ENCODE data around the gene C1QTNF4. TPM values are rescaled to one million over a fixed set of nuclear protein-coding genes. Genes with fewer than 3 reads are reported as not detected.

C1QTNF4 gene
- polyA plus RNA-seq, 3 donors: 0.45 to 0.74 (median 0.66) TPM

DNA sequence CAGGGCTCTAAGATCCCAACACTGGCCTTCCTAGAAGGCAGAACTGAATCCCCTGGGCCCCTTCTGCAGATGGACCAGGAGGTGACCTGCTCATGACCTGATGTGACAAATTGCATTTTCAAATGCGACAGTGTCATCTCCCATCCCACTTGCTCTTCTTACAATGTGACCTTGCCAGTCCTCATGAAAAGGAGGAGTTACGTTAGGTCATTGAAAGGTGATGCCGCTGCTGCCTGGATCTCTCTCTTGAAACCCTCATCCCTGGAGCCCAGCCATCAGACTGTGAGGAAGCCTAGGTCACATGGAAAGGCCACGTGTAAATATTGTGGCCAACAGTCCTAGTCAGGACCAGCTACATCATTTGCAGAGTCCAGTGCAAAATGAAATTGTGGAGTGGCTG lies 5.7 kb upstream of the C1QTNF4 start:
- H3K27ac ChIP-seq (ENCODE audit: low read depth, low read length): no peak overlapping the region
- 68 to 76% (median 70%) methylated on average over 4 of the region's 4 CpGs for WGBS, 3 donors

DNA sequence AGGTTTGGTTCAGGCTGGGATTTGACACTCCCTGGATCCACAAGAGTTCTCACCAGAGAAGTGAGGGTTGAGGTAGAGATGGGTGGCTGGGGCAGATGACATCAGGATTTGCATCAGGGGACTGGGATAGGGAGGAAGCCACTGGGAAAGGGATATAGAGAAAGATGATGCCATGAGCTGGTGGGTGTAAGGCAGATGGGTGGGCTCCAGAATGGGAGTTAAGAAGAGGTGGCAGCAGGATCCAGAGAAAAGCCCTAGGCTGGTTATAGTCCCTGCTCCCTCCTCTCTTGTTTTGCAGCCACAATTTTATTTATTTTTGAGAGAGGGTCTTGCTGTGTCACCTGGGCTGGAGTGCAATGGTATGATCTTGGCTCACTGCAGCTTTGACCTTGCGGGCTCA lies 1.8 kb upstream of the C1QTNF4 start:
- H3K27ac ChIP-seq (ENCODE audit: low read depth, low read length): no peak overlapping the region
- 100% methylated on average over 1 of the region's 1 CpG for WGBS, 3 donors

DNA sequence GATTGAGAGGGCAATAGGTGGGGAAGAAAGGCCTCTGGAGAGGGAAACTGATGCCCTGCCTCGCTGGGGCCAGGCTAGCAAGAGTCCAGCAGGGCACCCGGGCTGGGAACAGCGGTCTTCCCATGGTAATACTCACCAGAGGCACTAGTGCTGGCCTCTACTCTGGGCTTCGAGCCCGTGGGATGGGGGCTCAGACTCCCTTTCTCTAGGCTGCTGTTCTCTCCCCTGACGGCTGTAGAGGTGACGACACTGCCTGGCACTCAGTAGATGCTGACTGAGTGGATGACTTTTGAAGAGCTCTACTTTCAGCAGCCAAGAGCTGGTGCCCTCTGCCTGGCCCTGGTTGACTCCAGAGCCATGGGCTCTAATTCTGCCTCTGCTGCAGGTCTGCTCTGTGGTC lies 818 bp upstream of the C1QTNF4 start:
- 61 to 79% (median 73%) methylated on average over 7 of the region's 7 CpGs for WGBS, 3 donors
- H3K27ac ChIP-seq (ENCODE audit: low read depth, low read length): no peak overlapping the region

DNA sequence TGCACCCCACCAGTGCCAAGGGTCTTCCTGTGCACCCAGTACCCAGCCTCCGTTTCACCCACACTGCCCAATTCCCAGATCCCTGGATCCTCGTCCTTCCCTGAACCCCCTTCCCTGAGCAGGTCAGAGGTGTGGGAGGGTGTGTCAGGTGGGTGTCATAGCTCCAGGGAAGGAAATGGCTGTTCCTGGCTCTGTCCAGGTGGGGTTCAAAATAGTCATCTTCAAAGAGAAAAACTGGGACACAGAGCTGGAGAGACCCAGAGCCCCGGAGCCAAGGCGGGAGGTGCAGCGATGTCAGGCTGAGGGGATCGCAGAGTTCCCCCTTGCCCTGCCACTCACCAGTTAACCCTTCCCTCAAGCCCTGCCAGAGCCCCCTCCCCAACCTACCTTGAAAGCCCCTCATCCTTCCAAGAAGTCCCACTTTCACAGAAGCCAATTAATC lies 698 bp downstream of the C1QTNF4 start:
- WGBS, 3 donors: 4 to 22% (median 12%) methylated on average over 5 to 6 of the region's 6 CpGs
- no peak overlapping the region for H3K27ac ChIP-seq (ENCODE audit: low read depth, low read length)

DNA sequence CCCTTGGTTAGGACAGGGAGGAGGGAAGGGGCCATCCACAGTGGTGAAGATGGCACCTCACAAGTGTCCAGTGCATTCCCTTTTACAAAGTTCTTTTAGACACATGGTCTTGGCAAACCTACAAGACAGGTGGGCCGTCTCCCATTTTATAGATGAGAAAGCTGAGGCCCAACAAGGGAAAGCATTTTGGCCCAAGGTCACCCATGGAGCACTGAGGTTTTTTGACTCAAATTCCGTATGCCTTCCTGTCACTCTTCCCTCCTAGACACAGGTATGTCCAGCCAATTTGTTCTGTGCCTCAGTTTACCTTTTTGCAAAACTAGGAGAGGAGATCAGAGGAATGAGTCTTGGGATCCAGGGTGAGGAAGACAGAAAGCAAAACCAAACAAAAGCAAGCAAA lies 1.2 kb downstream of the C1QTNF4 start:
- no peak overlapping the region for H3K27ac ChIP-seq (ENCODE audit: low read depth, low read length)
- 53 to 80% (median 76%) methylated on average over 2 of the region's 2 CpGs for WGBS, 3 donors

DNA sequence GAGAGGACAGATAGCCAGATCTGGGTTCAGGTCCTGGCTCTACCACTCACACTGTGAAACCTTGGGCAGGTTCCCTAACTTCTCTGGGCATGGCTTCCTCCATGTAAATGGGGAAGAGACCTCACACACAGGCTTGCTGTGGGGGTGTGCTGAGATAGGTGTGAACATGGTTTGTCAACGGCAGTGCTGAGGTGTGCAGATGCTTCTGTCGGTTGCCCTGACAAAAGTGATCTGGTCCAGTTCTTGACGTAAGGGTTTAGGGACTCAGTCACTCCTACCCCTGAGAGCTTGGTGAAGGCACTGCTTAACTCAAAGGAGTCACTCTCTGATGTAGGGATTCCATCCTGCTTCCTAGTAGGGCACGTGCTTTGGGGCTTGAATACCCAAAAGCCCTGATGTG lies 2.0 kb downstream of the C1QTNF4 start:
- no peak overlapping the region for H3K27ac ChIP-seq (ENCODE audit: low read depth, low read length)
- WGBS, 3 donors: 58 to 69% (median 66%) methylated on average over 4 of the region's 4 CpGs

DNA sequence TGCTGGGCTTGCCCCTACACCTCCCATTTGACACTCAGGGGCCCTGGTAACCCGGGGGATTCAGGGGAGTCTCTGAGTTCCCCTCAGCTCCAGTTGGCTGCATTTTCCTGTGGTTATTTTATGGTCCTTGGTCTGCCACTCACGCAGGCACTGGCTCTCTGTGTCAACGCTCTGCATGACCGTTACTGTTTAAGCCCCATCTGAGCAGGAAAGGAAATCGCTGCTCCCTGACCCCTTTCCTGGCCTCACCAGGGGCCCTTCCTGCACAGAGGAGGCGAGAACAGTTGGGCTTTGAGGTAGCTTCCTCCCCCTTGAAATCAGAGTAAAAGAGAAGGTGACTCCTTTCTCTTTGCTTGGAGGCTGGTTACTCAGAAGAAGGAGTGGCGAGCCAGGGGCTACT lies 2.4 kb downstream of the C1QTNF4 start:
- no peak overlapping the region for H3K27ac ChIP-seq (ENCODE audit: low read depth, low read length)
- 36 to 53% (median 39%) methylated on average over 7 of the region's 7 CpGs for WGBS, 3 donors

DNA sequence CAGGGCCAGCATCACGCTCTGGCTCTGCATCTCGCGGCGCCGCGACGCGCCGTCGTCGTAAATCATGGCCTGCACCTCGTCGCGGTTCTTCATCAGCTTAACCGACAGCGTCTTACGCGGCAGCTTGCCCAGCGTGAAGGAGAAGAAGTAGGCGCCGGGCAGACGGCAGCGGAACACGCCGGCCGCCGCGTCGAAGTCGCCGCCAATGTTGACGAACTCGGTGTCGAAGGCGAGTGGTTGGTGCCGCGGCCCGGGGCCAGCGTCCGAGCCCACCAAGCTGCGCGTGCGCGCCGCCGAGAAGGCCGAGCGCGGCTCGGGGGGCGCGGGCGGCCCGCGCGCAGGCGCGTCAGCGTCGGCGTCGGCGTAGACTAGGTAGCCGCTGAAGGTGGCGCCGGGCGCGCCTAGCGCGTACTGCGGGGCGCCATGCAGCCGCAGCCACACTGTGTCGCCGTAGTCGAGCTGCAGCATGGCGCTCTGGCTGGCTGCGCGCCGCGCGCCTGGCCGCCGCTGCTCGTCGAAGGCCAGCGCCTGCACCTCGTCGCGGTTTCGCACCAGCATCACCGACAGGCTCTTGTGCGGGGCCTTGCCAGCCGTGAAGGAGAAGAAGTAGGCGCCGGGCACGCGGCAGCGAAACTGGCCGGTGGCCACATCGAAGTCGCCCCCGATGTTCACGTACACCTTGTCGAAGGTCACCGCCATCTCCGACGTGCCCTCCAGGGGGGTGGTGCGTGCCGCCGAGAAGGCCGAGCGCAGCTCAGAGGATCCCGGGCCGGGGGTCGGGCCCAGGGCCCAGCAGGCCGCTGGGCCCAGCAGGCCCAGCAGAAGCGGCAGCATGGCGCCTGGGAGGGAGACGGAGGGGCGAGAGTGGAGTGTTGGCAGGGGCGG lies 4.0 kb downstream of the C1QTNF4 start:
- WGBS, 3 donors: 35 to 66% (median 59%) methylated on average over 99 to 122 of the region's 122 CpGs

DNA sequence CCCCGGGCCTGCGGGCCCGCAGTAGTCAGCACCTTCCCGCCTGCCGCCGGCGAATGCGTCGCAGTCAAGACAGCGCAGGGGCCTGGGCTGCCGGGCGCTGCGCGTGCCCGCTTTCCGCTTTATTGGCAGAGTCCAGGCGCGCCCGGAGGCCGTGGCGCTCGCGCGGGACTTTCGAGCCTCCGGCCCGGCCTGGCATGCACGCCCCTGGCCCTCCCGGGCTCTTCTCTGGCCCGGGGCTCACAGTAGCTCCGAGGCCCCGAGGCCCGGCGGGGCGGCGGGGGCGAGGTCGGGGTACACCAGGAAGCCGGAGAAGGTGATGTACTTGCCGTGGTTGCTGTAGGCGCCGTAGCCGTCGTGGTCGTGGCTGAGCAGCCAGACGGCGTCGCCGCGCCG lies 4.6 kb downstream of the C1QTNF4 start:
- no peak overlapping the region for H3K27ac ChIP-seq (ENCODE audit: low read depth, low read length)
- 53 to 73% (median 65%) methylated on average over 38 to 51 of the region's 51 CpGs for WGBS, 3 donors

More for the DNA sequence above, 4.0 kb downstream of the C1QTNF4 start:
- no peak overlapping the region for H3K27ac ChIP-seq (ENCODE audit: low read depth, low read length)

DNA sequence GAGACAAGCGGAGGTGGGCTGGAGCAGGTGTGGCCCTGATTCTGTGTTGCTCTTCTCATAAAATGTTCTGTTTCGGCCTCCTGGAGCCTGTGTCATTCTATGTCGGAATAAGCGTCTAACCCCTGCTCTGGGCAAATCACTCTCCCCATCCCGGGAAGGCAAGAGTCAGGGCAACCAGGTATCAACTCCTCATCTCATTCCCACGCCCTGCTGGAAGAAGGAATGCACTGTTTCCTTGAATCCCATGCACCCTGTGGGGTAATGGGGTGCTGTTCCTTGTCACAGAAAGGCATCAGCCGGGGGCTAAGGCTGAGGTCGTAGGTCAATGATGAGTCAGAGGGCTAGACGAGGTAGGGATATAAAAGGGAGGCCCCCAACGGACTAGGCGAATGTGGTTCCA lies 5.1 kb downstream of the C1QTNF4 start:
- 88 to 91% (median 90%) methylated on average over 11 of the region's 11 CpGs for WGBS, 3 donors
- H3K27ac ChIP-seq (ENCODE audit: low read depth, low read length): no peak overlapping the region

DNA sequence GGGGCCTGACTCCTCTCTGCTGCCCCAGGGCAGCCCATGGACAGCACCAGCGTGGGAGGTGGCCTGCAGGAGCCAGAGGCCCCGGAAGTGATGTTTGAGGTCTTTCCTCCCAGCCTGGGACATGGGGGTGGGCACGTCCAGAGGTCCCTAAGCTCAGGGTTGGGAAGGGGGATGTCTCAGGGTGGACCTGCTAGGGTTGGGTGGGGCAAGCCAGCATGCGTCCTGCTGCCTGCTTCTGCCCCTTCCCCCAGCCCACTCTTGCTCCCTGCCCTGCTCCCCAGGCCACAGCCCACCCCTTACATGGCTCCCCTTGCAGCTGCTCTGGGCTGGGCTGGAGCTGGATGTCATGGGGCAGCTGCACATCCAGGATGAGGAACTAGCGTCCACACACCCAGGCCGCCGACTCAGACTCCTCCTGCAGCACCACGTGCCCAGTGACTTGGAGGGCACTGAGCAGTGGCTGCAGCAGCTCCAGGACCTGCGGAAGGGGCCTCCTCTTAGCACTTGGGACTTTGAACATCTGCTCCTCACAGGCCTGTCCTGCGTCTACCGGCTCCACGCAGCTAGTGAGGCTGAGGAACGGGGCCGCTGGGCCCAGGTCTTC lies 6.4 kb downstream of the C1QTNF4 start:
- 42 to 68% (median 44%) methylated on average over 14 of the region's 14 CpGs for WGBS, 3 donors
- H3K27ac ChIP-seq (ENCODE audit: low read depth, low read length): no peak overlapping the region

DNA sequence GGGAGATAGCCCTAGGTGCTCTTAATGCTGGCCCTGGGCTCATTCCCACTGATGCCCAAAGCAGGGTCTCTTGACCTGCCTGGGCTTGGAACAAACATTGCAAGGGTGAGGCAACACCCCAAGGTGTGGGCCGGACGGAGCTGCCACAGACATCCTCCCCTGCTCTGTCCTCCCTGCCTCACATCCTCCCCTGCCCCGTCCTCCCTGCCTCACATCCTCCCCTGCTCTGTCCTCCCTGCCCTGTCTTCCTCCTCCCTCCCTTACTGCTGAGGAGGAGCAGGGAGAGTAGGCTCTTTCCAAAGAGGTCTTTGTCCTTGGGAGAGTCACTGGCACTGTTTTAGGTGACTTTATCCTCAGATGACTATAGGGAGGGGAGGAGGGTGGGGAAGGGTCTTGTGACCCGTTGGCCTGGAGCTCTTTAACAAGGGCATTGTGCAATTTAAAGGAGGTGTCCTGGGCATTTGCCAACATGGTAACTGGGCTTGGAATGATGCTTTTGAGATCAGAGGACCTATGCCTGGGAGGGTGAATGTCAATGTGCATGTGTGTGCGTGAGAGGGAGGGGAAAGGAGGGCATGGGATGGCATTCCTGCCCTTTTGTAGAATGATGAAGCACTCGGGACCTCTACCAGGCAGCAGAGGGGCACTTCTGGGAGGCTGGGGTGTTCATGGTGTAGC lies 7.0 kb downstream of the C1QTNF4 start:
- no peak overlapping the region for H3K27ac ChIP-seq (ENCODE audit: low read depth, low read length)
- WGBS, 3 donors: 45 to 65% (median 60%) methylated on average over 6 of the region's 6 CpGs

DNA sequence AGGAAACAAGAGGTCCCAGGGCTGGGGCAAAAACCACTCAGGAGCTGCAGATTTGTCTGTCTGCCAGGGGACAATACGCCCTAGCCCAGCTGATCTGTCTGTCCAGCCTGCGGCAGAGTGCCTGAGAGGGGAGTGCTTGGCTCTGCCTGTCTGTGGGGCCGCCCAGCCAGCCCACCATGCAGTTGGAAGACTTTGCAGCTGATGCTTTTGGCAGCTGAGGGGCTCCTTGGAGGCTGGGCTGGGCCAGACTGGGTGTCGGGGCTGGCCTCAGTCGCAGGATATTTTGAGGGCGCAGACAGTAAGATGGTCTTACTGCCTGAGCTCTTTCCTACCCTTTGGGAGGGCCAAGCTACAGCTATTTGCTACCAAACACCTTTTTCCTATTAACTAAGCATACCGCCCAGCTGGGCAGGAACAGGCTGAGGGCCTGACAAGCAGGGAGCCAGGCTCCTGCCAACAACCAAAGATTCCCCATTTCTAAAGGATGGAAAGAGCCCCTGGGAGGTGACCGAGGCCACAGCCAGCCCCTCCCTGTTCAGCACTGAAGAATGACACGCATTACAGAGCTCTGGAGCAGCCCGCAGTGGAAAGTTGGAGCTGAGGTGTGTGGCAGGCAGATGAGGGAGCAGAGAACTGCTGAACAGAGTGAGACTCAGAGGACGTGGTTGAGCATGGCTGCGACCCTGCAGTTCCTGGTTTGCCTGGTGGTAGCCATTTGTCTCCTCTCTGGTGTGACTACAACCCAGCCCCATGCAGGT lies 7.9 kb downstream of the C1QTNF4 start, which contains the start of gene FAM180B:
TSS of gene FAM180B (plus strand) at position 581 of the 758 bp plus-strand sequence. CDS start at position 672, 91 bp downstream.
- WGBS, 3 donors: 51 to 73% (median 68%) methylated on average over 12 of the region's 12 CpGs
- no peak within 1 kb of the TSS for H3K27ac ChIP-seq (ENCODE audit: low read depth, low read length)

DNA sequence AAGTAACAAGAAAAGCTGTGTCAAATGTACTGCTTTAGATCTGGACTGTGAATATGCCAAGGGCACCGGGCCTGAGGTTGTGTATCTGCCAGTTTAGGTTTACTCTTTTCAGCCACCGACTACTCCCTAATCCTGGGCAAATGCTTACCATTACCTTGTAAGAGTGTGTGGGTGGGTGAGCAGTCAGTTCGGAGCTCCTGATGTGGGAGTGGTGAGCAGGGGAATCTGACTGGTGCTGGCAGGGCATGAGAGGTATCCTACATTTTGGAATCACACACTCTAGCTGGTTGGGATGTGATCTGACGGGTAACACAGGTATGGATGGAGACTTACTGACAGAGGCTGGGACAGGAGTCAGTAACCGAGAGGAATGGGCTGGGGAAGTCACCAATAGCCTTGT lies 10.4 kb downstream of the C1QTNF4 start:
- 88 to 90% (median 90%) methylated on average over 5 of the region's 5 CpGs for WGBS, 3 donors
- H3K27ac ChIP-seq (ENCODE audit: low read depth, low read length): no peak overlapping the region

DNA sequence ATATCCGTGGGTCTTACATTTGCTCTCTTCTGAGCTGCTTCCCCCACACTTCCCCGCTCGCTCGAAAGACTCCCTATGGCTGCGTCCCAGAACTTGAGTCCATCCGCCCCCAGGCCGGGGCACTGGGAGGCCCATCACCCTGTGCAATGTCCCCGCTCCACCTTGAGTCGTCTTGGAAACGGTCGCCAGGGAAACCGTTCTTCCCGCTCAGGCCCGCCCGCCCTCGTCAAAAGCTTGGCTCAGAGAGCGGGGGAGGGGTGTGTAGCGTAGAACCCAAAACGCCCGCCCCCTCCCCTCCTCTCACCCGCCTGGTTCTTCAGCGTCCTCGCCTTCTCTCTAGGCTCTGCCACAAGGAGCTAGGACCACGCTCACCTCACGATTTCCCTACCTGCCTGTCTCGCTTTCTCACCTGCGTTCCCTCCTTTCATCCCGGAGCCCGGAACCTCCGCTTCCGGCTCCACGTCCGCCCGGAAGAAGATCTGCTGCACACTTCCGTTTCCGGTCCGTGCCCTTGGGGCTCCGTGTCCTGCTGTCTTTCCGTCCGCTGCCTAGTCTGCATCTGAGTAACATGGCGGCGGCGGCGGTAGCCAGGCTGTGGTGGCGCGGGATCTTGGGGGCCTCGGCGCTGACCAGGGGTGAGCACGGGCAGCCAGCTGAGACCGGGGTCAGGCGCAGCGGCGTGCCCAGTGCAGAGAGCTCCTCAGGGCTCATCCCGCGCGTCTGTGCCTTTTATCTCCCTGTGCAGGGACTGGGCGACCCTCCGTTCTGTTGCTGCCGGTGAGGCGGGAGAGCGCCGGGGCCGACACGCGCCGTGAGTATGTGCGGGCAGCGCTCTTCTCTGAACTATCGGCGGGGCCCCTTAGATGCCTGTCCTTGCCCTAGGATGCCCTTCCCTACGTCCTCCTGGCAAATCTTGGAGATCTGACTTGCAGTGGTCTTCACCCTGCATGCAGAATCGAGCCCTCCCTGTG lies 15.4 kb downstream of the C1QTNF4 start, which contains the start of the genes KBTBD4 and NDUFS3:
TSS of gene KBTBD4 (minus strand) at position 447 of the 971 bp plus-strand sequence. CDS start at position 428, 19 bp downstream.
TSS of gene NDUFS3 (plus strand) at position 551 of the 971 bp plus-strand sequence. CDS start at position 569, 18 bp downstream.
- no peak within 1 kb of the TSS for H3K27ac ChIP-seq (ENCODE audit: low read depth, low read length)
- 0 to 1% (median 0%) methylated on average over 64 to 72 of the region's 72 CpGs for WGBS, 3 donors

DNA sequence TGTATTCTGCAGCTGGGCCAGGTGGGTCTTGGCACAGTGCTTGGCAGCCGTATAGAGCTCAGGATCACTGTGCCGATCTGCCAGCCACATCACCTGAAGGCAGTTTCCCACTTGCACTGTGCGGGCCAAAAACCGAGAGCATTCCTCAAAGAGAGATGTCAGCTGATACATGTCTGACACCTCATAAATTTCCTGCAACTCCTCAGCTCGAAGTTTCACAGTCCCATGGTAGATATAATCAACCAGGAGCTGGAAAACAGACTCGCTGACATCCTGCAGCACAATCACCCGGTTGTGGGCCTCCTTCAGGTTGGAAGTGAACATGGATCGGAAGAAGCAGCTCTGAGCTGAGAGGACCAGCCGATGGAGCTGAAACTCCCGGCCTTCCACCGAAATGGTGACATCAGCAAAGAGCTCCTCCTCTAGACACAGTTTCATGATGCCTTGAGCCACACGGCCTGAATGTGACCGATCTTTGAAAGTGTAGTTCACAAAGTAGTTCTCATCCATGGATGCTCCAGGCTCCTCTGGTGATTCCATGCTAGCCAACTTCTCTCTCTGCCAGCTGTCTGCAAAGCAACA lies 16.7 kb downstream of the C1QTNF4 start:
- 70 to 73% (median 71%) methylated on average over 13 of the region's 13 CpGs for whole genome bisulfite sequencing, 3 donors

DNA sequence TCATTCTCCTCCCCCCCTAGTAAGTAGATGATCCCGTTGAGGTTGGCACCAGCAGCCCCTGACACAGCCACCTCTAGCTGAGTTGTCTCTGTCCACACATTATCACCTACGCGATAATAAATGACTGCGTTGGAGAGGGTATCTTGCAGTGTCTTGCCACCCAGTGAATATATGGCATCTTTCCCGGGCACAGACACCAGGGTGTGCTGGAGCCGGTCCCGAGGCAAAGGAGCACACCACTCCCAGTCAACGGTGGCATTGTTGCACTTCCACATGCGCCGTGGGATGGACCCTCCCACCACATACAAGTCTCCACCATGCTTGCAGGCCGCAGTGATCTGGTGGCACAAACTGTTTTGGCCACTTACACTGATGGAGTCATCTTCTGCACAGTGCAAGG lies 20.9 kb downstream of the C1QTNF4 start:
- no peak overlapping the region for H3K27ac ChIP-seq (ENCODE audit: low read depth, low read length)
- 86 to 90% (median 90%) methylated on average over 11 of the region's 11 CpGs for WGBS, 3 donors

More for the DNA sequence above, 16.7 kb downstream of the C1QTNF4 start:
- H3K27ac ChIP-seq (ENCODE audit: low read depth, low read length): no peak overlapping the region

All from adipose tissue (tissue), 3 donors.